AML-193 (cell line): Measurements from ENCODE around the gene PLA2G12B.
"Not testable (repeated sequence)": the region's sequence is repeated elsewhere in the genome, so short reads cannot be mapped to it uniquely, and the experiment has no call there.

Source experiments
- DNase-seq, 2 experiments: peaks; one replicate each; lab custom pipeline; 2025; lab: John Stamatoyannopoulos, UW

PLA2G12B gene

GRCh38 chr10:72954596-72955554, at the start of gene PLA2G12B:
Gene PLA2G12B, minus strand, starts transcription at chr10:72954806. Its CDS starts 121 bp downstream, at chr10:72954685.
- no peak for DNase-seq

GRCh38 chr10:73003822-73004221, 49.2 kb upstream of the PLA2G12B start:
- no peak for DNase-seq

- no peak for DNase-seq
These were observed 46.4 kb upstream of the PLA2G12B start for GRCh38 chr10:73000973-73001372.

GRCh38 chr10:72997099-72997498, 42.5 kb upstream of the PLA2G12B start:
- DNase-seq = no peak

GRCh38 chr10:72995459-72995858, 40.9 kb upstream of the PLA2G12B start:
- not testable (repeated sequence) for DNase-seq

GRCh38 chr10:72989771-72990170, 35.2 kb upstream of the PLA2G12B start:
- DNase-seq = not testable (repeated sequence)

- DNase-seq = not testable (repeated sequence)
These were observed 30.0 kb upstream of the PLA2G12B start for GRCh38 chr10:72984618-72985017.

GRCh38 chr10:72981882-72982529, 27.4 kb upstream of the PLA2G12B start:
- DNase-seq = no peak

- no peak for DNase-seq
These were observed 26.6 kb upstream of the PLA2G12B start for GRCh38 chr10:72981028-72981881.

GRCh38 chr10:72980348-72980747, 25.7 kb upstream of the PLA2G12B start:
- DNase-seq = no peak

- DNase-seq = no peak
These were observed 25.1 kb upstream of the PLA2G12B start for GRCh38 chr10:72979709-72980108.

- no peak for DNase-seq
These were observed 22.3 kb upstream of the PLA2G12B start for GRCh38 chr10:72976886-72977285.

GRCh38 chr10:72956001-72956400, 1.4 kb upstream of the PLA2G12B start:
- no peak for DNase-seq

GRCh38 chr10:72954230-72954595, 393 bp downstream of the PLA2G12B start:
- no peak for DNase-seq

- no peak for DNase-seq
These were observed 919 bp downstream of the PLA2G12B start for GRCh38 chr10:72953687-72954086.

GRCh38 chr10:72952642-72953158, 1.9 kb downstream of the PLA2G12B start:
- no peak for DNase-seq

GRCh38 chr10:72952189-72952588, 2.4 kb downstream of the PLA2G12B start:
- DNase-seq = no peak

GRCh38 chr10:72951760-72952159, 2.8 kb downstream of the PLA2G12B start:
- DNase-seq = no peak

GRCh38 chr10:72948762-72949161, 5.8 kb downstream of the PLA2G12B start:
- no peak for DNase-seq

- DNase-seq = no peak
These were observed 7.6 kb downstream of the PLA2G12B start for GRCh38 chr10:72946963-72947362.

GRCh38 chr10:72943498-72944234, 10.9 kb downstream of the PLA2G12B start:
- no peak for DNase-seq
